ENCODE data around the gene ATOH8.

Gene ATOH8

DNA sequence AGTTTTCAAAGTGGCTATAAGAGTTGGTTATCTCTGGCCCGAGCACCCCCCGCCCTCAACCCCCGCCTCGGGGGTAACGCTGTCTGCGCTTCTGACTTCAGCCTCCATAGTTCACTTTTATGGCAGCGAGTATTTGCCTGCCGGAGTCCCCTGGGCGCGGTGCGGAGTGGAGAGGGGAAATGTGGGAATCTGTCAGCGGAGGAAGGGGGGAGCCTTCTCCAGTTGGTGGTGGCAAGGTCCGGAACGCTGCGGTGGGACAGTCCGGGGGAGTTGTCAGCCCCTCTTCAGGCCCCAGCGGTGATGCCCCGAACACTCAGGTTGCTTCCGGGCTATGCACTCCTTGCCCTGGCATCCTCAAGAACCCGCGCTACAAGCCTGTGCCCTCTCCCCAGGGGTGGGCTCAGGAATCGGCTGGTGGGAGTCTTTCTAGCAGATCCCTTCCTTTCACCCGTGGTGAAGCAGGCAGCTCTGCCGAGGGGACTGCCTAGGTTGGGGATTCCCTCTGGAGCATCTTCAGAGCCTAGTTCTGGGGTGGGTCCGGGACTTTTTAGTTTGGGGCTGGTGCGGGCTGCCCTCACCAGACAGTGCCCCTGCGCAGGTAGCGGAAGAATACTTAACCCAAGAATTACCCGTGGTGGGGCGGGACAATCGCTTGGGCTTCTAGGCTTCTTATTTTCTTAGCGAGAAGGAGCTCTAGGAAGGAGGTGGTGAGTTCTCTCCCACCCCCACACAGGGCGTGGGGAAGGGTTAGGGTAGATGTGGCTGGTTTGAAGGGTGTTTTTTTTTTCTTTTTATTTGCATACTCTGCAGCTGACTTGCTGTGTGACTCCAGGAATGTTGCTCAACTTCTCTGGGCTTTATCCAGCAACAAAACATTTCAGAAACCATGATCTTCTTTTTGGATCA lies 1.6 kb downstream of the ATOH8 start:
- no peak for DNase-seq

DNA sequence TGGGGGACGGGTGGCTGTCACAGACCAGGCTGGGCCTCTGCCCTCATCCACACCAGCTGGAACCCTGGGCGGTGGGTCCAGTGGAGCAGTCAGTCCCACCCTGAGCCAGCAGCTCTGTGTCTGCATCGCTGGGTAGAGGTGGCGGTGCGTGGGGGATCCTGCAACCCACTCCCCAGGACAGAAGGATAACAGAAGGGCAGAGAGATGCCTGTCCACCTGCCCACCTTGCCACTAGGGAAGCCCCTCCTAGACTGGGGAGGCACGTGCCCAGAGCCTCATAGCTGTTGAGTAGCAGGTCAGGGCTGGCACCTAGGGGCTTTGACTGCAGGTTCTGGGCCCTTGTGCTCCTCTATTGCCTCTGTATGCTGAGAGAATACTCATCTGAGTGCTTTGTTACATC lies 2.4 kb downstream of the ATOH8 start:
- no peak for DNase-seq

DNA sequence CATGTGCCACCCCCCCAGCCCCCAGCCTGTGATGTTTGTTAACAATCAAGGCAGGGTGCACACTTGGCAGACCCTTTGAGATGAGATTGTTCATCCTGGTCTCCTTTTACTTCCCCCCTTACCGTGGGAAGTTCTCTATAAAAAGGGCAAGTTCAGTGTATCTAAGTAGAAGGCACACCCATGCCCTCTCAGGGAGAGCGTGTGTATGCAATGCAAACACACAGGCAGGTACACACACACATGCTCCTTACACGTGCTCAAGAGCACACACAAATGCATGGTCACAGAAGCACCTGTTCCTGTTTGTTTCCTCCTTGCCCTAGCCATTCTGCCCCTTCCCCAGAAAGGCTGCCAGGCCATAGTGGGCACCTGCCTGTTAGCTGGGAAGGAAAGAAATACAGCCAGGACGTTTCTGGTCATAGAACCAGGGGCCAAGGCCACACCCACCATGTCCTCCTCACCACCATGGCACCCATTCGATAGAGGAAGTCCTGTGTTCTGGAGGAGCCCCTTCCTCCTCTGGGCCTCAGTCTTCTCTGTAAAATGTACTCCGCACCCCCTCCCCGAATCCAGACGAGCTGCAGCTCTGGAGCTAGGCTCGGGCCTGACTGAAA lies 3.1 kb downstream of the ATOH8 start:
- no peak for DNase-seq

DNA sequence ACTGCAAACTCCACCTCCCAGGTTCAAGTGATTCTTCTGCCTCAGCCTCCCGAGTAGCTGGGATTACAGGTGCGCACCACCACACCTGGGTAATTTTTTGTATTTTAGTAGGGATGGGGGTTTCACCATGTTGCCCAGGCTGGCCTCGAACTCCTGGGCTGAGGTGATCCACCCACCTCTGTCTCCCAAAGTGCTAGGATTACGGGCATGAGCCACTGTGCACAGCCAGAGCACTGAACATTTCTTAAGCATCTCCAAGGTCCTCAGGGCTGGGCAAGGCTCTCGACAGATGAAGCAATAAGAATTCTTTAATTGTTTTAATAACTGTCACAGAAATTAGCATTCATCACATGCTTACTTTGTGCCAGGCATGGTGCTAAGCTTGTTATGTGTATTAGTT lies 4.1 kb downstream of the ATOH8 start:
- no peak for DNase-seq

DNA sequence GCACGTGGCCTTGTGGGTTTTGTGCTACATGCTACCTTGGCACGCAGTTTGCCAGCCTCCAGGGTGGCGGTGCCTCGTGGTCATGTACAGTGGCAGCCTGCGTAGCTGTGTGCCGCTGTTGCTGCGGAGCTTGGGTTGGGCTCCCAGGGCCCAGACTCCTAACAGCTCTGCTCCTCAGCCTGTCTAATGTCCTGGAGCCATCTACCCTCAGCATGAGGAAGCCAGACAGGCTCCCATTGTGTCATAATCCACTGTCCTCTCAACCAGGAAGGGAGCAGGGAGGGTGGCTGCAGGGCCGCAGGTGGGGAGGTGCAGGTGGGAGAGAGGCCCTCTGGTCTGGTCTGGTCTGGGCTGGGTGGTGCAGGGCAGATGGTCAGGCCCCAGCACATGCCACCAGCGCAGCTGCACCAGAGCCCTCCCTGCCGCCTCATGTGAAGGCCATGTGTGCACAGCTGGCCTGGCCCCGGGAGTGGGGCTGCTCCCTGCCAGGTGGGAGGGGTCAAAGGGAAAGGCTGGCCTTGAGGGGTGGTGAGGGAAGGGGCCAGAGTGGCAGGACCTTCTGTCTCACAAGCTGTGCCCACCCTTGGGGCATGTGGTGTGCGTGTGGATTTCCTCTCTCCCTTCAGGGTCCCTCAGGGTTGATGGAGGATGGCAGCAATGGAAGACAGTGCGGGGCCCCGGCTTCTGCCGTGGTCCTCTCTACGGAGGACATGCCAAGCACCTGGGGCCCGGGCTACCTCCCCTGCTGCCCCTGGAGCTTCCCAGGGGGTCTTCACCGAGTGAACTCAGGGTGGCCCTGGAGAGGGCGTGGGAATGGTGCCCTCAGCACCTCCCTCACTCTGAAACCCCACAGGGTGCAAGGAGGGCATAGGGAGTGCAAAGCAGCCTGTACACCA lies 4.8 kb downstream of the ATOH8 start:
- no peak for DNase-seq

DNA sequence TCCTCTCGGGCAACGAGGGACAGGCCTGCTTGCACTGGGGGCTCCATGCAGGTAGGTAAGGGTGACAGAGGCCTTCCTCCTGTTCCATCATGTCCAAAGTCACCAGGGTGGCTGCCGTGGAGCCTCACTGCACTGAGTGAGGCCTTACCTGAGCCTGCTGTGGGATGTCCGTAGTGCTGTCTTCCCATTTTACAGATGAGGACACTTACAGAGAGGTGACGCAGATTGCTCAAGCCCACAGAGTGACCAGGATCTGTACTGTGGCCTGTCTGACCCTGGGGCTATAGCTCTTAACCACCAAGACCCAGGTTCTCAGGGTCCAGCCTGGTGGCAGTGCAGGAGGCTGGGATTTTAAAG lies 5.4 kb downstream of the ATOH8 start:
- no peak for DNase-seq

DNA sequence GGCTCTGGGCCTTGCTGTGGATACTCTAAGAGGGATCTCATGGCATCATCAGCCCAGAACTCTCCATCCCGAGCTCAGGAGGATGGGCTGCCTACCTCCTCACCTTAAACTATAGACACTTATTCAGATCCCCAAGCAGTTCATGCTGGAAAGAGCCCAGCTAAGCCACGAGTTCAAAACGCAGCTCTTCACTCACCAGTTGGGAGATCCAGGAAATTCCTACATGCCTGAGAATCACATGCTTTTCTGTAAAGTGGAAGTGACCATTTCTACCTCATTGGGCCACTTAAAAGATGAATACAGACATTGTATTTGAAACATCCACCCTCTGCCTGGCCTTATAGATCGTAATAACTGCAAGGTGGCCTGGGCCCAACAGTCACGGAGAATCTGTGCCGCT lies 6.6 kb downstream of the ATOH8 start:
- DNase-seq = no peak

DNA sequence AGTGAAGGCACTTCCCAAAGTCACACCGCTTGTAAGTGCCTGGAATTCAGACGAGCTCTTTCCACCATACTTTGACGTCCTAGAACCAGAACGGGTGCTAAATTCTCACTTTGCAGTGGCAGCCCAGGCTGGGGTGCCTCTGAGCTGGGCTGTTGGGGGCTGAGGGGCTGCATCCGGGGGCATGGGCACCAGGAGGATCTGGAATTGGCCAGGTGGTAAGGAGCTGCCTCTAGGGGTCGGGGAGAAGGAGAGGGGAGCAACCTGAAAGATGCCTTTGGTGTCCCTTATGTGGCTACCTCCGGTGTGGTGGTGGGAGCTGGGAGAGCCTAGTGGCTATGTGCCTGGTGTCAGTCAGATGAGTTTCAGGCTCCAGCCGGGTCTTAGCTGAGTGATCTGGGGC lies 7.1 kb downstream of the ATOH8 start:
- DNase-seq = no peak

DNA sequence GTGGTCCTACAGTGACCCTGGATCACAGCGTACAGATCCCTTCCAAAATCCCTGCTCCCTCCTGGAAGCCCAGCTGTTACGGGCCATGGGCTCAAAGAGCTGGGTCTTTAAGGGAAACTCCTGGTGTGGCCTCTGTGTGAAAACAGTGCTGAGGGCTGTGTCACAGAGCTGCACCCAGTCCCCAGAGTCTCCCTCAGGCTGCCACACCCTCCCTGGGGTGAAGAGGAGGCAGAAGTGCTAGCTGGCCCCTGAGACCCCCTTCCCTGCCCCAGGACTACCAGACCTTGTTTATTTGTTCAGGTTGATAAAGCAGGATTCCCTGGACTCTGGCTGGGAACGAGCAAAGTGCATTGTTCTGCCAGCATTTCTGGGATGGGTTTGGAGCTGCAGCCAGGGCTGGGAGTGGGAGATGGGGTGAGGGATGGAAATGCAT lies 7.7 kb downstream of the ATOH8 start:
- no peak for DNase-seq

DNA sequence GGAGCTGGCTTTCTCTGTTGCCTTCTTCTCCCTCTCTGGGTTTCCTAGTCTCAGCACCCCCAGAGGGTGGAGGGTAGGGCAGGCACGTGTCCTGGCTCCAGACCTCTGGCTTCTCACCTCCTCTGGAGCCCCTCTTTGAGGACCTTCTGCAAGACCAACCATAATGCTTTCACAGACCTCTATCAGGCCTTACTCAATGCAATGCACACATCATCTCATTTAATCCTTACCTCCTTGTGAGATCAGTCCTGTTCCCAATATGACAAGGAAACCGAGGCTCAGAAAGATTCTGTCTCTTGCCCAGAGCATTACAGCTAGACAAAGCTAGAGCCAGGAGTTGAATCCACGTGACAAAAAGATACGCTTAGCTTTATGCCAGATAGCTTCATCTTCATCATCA lies 8.2 kb downstream of the ATOH8 start:
- DNase-seq = no peak

DNA sequence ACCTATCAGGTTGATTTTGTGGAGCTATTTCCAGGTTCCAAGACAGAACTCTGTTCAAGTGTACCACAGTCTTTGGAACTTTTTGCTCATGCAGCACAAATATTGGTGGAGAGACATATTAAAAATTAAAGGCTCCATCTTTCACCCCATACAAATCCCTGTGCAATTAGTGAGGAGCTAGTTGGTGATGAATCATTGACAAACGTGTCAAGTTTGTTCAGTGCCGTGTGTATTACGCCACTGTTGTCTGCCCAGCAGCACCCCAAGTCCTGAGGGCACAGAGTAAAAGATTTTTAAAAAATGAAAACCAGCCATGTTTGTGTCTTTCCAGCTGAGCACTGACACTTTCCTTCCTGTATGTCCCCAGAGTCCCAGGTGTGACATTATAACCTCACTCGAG lies 9.3 kb downstream of the ATOH8 start:
- no peak for DNase-seq

DNA sequence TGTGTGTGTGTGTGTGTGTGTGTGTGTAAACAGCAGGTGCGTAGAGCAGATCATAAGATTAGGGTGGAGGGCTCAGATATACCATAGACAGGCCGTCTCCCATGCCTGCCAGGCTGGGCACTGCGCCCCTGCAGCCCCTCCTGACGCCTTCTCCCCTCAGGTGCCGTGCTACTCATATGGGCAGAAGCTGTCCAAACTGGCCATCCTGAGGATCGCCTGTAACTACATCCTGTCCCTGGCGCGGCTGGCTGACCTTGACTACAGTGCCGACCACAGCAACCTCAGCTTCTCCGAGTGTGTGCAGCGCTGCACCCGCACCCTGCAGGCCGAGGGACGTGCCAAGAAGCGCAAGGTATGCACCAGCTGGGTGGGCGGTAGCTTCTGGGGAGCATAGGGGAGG lies 10.0 kb downstream of the ATOH8 start:
- DNase-seq = no peak

DNA sequence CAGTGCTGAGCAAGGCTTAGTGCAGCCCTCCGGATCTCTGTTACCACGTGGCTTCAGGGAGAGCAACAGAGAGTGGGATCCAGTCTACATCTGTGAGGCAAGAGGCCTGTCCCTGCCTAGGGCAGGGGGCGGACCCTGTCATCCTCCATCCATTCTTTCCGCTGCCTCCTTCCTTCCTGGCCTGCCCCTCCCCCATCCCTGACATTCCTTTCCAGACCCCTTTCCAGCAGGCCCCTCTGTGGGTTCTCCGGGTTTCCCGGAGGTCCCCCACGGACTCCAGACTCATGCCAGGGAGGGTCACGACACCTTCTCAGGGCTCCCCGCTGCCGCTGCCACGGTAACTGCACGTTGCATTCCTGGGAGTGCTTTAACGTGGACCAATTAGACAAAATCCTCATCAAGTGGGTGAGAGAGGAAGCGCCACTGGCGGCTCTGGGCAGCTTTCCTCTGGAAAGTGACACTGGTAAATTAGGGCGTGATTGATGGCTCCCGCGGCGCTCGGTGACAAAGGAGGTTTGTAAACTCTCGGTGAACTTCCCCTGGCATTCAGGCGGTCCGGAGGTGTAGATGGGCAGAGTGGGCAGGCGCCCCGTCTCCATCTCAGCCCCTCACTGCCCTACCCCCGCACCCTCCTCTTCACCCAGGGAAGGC lies 11.4 kb downstream of the ATOH8 start:
- no peak for DNase-seq

DNA sequence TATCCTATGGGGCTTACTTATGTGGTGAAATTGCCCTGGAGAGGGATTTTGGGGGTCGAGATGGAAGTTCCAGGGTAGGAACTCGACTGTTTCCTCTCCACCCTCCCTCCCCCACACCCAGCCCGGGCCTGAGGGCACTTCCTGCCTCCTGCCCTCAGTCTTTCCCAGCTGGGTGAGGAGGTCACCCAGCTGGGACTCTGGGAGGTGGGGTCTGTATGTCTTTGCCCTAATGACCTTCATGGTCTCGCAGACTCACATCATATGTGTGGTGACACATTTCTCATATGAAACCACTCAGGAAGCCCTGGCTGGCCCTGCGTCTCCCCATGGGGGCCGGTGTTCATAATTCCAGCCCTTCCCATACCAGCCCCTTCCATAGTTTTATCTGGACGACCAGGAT lies 12.4 kb downstream of the ATOH8 start:
- DNase-seq = no peak

DNA sequence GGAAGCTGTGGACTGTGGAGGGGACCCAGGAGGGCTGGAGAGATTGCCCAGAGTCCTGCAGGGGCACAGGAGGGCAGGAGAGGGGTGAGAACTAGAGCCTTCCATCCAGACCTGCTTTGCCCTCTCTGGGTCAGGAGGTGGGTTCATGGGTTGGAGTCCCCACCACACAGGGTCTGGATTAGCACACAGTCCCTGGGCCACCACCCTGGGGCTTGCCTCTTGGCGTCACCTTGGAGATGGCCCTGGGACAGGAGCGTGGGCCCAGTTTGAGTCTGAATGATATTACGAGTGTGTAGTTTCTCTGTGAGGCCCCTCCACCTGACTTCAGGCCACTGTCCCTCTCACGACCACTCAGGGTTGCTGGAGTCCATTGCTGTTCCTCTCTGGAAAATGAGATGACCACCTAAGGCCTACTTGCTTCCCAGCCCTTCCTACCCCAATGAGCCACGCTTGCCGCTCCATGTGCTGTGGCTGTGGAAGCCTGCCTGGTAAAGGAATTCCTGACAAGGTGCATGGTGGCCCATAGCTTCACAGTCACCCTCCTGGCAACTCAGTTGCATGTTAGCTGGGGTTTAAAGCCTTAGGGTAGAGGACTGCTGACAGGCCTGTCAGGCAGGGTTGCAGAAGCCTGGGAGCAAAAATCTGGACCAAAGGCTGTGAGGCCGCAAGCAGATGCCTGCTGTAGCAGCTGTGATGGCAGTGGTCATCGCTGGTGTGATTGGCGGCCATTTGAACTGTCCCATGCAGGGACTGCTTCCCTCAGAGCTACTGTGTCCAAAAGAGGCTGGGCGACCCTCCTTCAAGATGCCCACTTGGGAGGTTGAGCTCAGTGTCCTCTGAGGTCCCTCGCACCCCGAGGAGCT lies 14.2 kb downstream of the ATOH8 start:
- DNase-seq = no peak

DNA sequence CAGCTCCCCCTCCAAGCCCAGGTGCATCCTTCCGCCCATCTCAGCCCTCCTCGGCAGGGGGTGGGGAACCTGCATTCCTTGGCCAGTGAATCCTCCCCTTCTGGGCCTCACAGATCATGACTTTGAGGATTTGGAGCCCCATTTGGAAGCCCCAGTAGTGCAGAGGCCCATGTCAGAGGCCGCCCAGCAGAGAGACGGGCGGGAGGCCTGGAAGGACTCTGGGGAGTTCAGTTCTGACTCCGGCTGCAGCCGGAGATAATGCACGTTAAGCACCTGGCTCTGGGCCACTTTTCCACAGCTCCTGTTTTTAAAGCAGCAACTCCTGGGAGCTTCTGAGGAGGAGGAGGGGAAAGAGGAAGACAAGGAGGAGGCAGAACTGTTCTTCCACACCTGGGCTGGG lies 14.9 kb downstream of the ATOH8 start:
- DNase-seq = no peak

DNA sequence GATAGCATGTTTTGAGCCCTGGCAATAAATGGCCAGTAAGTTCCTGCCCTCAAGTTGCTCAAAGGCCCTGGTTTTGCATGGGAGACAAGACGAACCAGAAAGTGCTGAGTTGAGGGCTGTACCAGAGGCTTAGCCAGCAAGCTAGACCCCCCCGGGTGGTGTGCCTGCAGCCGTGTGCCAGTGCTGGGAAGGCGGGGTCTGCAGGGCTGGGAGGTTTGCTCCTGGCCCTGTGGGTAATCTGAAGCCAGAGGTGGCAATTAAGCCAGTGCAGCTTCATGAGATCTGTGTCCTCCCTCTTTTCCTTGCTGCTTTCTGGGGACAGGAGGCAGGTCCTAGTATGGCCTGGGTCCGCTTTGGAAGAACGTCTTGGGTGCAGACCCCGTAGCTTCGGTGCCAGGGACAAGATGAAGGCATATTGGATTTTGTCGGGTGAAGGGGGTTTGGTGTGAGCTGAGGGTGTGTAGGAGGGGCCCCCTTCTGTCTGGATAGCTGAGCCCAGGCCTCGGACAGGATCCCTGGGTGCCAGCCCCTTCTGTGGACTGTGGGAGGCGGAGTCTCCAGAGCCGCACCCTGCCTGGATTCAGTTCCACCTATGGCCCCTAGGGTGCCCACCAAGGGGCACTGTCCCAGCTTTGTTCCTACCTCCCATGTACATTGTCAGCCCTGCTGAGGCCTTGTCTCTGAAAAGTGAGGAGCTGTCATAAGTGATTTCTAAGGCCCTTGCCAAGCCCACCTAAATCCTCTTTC lies 15.6 kb downstream of the ATOH8 start:
- no peak for DNase-seq

DNA sequence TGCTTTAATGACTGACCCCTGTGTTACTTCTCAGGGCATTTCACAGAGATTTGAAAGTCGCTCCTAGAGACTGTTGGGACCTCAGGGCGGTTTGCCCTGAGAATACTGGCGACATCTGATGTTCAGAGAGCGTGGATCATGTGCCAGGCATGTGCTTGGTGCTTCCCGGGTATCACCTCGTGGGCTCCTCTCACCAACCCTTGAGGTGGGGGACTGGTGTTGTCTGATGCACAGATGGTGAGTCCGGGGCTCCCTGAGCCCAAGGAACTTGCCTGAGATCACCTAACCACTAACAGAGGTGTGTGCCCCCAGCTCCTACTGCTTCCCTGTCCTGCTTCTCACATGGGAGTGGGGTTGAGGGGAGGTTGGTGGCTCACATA lies 16.2 kb downstream of the ATOH8 start:
- DNase-seq = no peak

DNA sequence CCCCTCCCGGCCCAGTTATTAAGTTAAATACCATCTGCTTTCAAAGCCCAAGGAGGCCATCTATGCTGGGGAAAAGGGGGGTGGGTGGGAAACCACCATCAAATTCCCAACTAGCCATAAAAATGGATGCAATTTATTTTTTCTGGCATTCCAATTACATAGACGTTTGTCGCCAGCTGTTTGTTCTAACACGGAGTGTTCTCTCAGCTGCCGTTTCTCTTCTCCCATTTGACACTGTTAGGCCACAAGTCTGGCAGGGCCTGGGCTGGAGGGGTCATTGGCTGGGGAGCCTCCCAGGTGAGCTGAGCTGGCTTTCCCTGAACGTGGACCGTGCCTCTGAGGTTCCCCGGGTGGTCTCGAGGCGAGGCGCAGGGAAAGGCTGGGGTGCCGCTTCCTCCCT lies 16.6 kb downstream of the ATOH8 start:
- DNase-seq = no peak

DNA sequence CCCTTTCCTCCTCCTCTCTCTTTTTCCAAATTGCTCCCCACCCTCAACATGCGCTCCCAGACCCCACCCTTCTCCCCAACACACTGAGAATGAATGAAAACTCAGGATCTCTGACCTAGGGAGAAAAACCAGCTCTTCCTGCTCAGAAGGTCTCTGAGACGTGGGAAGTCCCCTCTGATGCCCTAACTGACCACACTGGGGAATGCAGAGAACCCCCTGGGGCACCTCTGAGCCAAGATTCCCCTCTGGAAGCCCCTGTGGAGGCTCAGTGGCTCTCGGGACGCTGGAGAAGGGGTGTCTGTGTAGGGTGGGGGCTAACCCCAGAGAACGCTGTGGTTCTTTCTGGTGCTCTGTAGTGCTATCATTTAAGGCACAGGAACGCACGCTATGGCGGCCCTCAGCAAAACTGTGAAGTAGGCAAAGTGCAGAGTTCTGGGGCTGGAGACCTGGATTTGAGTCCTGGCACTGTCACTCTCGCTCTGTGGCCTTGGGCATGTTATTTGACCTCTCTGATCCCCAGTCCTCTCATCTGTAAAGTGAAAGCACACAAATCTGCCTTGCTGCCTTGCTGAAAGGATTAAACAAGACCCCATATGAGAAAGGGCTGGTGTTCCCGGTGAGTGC lies 17.1 kb downstream of the ATOH8 start:
- DNase-seq = no peak

DNA sequence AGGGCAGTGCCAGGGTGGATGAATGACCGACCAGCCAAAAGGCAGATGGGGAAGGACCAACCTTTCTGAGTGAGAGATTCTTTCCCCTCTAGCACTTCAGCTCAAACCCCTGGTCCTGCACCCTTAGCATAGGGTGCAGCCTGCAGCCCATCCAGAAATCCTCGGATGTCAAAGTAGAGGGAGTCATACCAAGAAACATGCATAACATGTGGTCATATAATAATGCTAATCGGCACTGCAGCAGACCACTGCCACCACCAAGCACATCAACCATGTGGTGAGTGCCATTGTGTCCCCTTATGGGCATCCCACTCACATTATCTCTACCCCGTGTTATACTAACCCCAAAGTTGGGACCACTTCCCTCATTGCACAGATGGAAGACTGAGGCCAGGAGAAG lies 17.7 kb downstream of the ATOH8 start:
- no peak for DNase-seq
